Epithelial cell of esophagus (primary cell): ENCODE data around the gene TLCD3B.
A peak's percentile ranks its signal among the peaks of the same experiment; 100 is the strongest.

Experiments used
- DNase-seq: peaks from one replicate; pipeline ENCODE4 v3.0.0; 2010; ENCODE audit warnings: low read depth
- H3K4me3 ChIP-seq: 2 replicates; pipeline ENCODE4 v1.5.1; 2011; ENCODE audit warnings: mild to moderate bottlenecking, low read length, control low read depth
- CTCF ChIP-seq: IDR thresholded peaks from 2 replicates; pipeline ENCODE4 v1.5.1; 2011; ENCODE audit warnings: low read depth, mild to moderate bottlenecking, low read length, control low read depth, inconsistent platforms; ENCODE audit not compliant: insufficient read depth; ENCODE audit errors: missing control alignments

Gene TLCD3B

DNA sequence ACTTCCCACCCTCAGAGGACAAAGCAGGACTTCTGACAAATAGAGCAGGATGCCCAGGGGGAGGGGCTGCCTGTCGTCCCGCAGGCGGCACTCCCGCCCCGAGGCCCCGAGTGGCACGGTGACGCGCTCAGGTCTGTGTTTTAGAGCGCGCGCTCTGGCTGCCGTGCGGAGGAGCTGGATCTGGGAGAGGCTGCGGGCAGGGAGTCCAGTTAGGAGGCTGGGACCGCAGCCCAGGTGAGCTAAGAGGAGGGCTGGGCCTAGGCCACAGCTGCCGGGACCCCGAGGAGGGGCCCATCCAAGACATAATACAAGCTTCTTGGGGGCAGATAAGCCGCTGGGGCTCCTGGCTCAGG, 26.7 kb downstream of the TLCD3B start:
- DNase-seq: no peak
- no peak overlapping the region for H3K4me3 ChIP-seq
- TF ChIP-seq CTCF: no peak

- DNase-seq: no peak
- H3K4me3 ChIP-seq: no peak overlapping the region
- no peak for TF ChIP-seq CTCF
Measured at GRCh38 chr16:30003670-30004423, 27.2 kb downstream of the TLCD3B start.

GRCh38 chr16:30002614-30003346, 28.3 kb downstream of the TLCD3B start:
- no peak for DNase-seq
- no peak for TF ChIP-seq CTCF
- H3K4me3 ChIP-seq: no peak overlapping the region

- TF ChIP-seq CTCF: no peak
- H3K4me3 ChIP-seq: no peak overlapping the region
- no peak for DNase-seq
Measured at GRCh38 chr16:30000735-30001631, 30.1 kb downstream of the TLCD3B start.

DNA sequence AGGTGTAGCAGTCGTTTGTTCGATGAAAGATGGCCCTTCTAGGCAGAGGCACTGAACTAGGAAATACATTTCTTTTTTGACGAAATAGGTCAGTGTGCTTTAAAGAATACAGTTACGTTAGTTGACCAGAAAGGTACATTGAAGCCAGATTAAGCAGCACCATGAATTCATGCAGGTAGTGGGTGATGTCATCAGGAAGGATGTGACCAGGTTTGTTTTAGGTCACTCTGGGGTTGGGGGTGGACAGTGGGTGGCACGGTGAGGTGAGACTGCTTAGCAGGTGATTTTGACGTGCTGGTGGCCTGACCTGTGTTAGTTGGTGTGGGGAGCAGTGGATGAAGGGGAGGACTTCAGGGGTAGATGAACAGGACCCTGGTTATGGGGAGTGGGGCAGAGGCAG, 31.5 kb downstream of the TLCD3B start:
- no peak overlapping the region for H3K4me3 ChIP-seq
- no peak for TF ChIP-seq CTCF
- DNase-seq: no peak

GRCh38 chr16:29996766-29997250, 34.3 kb downstream of the TLCD3B start:
- DNase-seq: no peak
- TF ChIP-seq CTCF: no peak
- H3K4me3 ChIP-seq: peak overlapping the region; percentile 84
